ENCODE results near the gene KIF6.

GRCh38 chr6:39391182-39391581, 334.0 kb downstream of the KIF6 start:
- TF ChIP-seq CTCF (IDR thresholded peaks at IDR 0.05; ENCODE audit: low read length) (no peak), EZH2 (IDR thresholded peaks at IDR 0.05; ENCODE audit: borderline replicate concordance, low read length) (no peak)

All from OCI-LY1 (cell line).